OCI-LY1 (cell line): Measurements from ENCODE around the gene TAC4.

Experiments used
- H2AFZ ChIP-seq: fragments of 200-600 bp; sonication (generic), shearing (Covaris generic); 2 replicates; pipeline ENCODE4 v1.6.0; 2014; ENCODE audit warnings: antibody characterized with exemption, mild to moderate bottlenecking, low read length
- H3F3A ChIP-seq: fragments of 200-600 bp; sonication (generic), shearing (Covaris generic); 2 replicates; pipeline ENCODE4 v1.6.0; 2014; ENCODE audit warnings: mild to moderate bottlenecking, antibody characterized with exemption, low read length, moderate library complexity; ENCODE audit not compliant: insufficient read depth
- H3K27ac ChIP-seq: fragments of 200-600 bp; sonication (generic); 2 replicates; pipeline ENCODE4 v1.5.1; 2014; ENCODE audit warnings: low read length, mixed run types, mild to moderate bottlenecking, low read depth; ENCODE audit not compliant: poor library complexity, severe bottlenecking
- H3K27me3 ChIP-seq: fragments of 200-600 bp; sonication (generic); 2 replicates; pipeline ENCODE4 v1.6.0; 2014; ENCODE audit warnings: antibody characterized with exemption, mild to moderate bottlenecking, low read length, moderate library complexity; ENCODE audit not compliant: insufficient read depth
- H3K36me3 ChIP-seq: fragments of 200-600 bp; sonication (generic); 2 replicates; pipeline ENCODE4 v1.6.1; 2014; ENCODE audit warnings: mild to moderate bottlenecking, antibody characterized with exemption, low read length, moderate library complexity, mixed read lengths; ENCODE audit not compliant: insufficient read depth
- H3K4me1 ChIP-seq: fragments of 200-600 bp; sonication (generic); 2 replicates; pipeline ENCODE4 v1.5.1; 2014; ENCODE audit warnings: mild to moderate bottlenecking, low read length, moderate library complexity; ENCODE audit not compliant: insufficient read depth, severe bottlenecking
- H3K4me2 ChIP-seq: fragments of 200-600 bp; sonication (generic), shearing (Covaris generic); 2 replicates; pipeline ENCODE4 v1.6.1; 2014; ENCODE audit warnings: low read length
- H3K4me3 ChIP-seq: fragments of 200-600 bp; sonication (generic); 2 replicates; pipeline ENCODE4 v1.5.1; 2014; ENCODE audit warnings: low read length, low read depth, mild to moderate bottlenecking, mixed read lengths; ENCODE audit not compliant: poor library complexity, severe bottlenecking
- H3K79me2 ChIP-seq: fragments of 200-600 bp; shearing (Covaris generic); 2 replicates; pipeline ENCODE4 v1.6.1; 2016; ENCODE audit warnings: mixed run types, low read length, mixed read lengths; ENCODE audit not compliant: insufficient read depth
- H3K9ac ChIP-seq: fragments of 200-600 bp; sonication (generic), shearing (Covaris generic); 2 replicates; pipeline ENCODE4 v1.6.1; 2014; ENCODE audit warnings: mild to moderate bottlenecking, low read length, mixed read lengths
- H3K9me2 ChIP-seq: fragments of 200-600 bp; sonication (generic), shearing (Covaris generic); 2 replicates; pipeline ENCODE4 v1.6.1; 2014; ENCODE audit warnings: low read depth, mild to moderate bottlenecking, low read length, mixed read lengths
- H3K9me3 ChIP-seq: fragments of 200-600 bp; shearing (Covaris generic); 2 replicates; pipeline ENCODE4 v1.6.1; 2014; ENCODE audit warnings: low read length, mixed read lengths
- H4K20me1 ChIP-seq: fragments of 200-600 bp; sonication (generic), shearing (Covaris generic); 2 replicates; pipeline ENCODE4 v1.6.0; 2016; ENCODE audit warnings: mild to moderate bottlenecking, low read length; ENCODE audit not compliant: insufficient read depth
- CTCF ChIP-seq: fragments of 200-600 bp; sonication (generic), shearing (Covaris generic); IDR thresholded peaks from 2 replicates; pipeline ENCODE4 v1.5.1; 2017; ENCODE audit warnings: mild to moderate bottlenecking, antibody characterized with exemption, low read length, moderate library complexity, mixed read lengths
- EZH2 ChIP-seq: fragments of 200-600 bp; sonication (generic), shearing (Covaris generic); IDR thresholded peaks from 2 replicates; pipeline ENCODE4 v1.8.0; 2017; ENCODE audit warnings: borderline replicate concordance, mixed run types, mild to moderate bottlenecking, antibody characterized with exemption, low read length, moderate library complexity, mixed read lengths

TAC4 gene

DNA sequence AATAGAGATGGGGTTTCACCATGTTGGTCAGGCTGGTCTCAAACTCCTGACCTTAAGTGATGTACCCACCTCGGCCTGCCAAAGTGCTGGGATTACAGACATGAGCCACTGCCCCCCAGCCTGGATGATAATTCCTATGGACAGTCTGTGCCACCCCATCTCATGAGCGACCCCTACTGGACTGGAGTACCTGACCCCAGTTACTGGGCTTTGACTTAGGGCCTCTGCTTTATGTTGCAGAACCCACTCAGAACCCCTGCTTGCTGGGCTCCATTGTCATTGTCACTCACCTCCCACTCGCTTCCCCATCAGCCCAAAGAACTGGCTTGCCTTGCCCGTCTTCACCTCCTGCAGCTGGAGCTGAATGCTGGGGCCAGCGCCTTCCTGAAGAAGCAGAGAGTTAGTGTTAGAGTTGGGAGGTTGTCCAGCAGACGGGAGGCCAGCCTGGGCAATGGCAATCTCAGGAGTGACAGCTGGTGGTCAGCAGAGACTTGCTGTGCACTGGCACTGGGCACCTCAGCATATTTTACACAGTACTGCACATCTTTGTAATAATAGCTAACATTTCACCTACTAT lies 4.0 kb downstream of the TAC4 start:
- Histone ChIP-seq H3K4me2 (no peak overlapping the region), H2AFZ (no peak overlapping the region), H3K4me3 (no peak overlapping the region), H3K36me3 (no peaks in the 10 kb centered on the region), H3K4me1 (no peaks in the 10 kb centered on the region), H3K27me3 (no peaks in the 10 kb centered on the region), H3K9me3 (no peaks in the 10 kb centered on the region), H3F3A (no peaks in the 10 kb centered on the region), H3K27ac (no peak overlapping the region), H3K9me2 (no peaks in the 10 kb centered on the region), H3K79me2 (no peaks in the 10 kb centered on the region), H4K20me1 (no peaks in the 10 kb centered on the region), H3K9ac (no peak overlapping the region)
- TF ChIP-seq EZH2 (no peak), CTCF (peak; percentile 58)

- no peak overlapping the region for H3K27ac ChIP-seq
- no peaks in the 10 kb centered on the region for H3K79me2 ChIP-seq
- H3K9ac ChIP-seq: no peak overlapping the region
- H3K9me2 ChIP-seq: no peaks in the 10 kb centered on the region
- H3K36me3 ChIP-seq: no peaks in the 10 kb centered on the region
- no peak overlapping the region for H3K4me2 ChIP-seq
- no peak overlapping the region for H3K4me3 ChIP-seq
- no peak overlapping the region for H2AFZ ChIP-seq
- TF ChIP-seq CTCF (no peak), EZH2 (no peak)
- H3K9me3 ChIP-seq: no peaks in the 10 kb centered on the region
- H4K20me1 ChIP-seq: no peaks in the 10 kb centered on the region
- no peaks in the 10 kb centered on the region for H3K4me1 ChIP-seq
- no peaks in the 10 kb centered on the region for H3F3A ChIP-seq
- H3K27me3 ChIP-seq: no peaks in the 10 kb centered on the region
Measured at GRCh38 chr17:49842846-49843245, 5.0 kb downstream of the TAC4 start.

DNA sequence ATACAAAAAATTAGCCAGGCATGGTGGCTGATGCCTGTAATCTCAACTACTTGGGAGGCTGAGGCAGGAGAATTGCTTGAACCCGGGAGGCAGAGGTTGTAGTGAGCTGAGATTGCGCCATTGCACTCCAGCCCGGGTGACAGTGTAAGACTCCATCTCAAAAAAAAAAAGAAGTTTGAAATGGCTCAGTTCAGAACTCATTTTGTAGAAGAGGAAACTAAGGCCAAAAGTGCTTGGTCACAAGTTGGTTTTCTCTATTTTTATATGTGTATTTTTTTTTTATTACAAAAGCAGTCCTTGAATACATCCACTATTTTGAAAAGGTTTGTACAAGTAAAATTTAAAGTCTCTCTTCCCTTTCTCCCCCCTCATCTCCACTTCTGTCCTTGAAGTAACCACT lies 5.5 kb downstream of the TAC4 start:
- Histone ChIP-seq H3K4me3 (no peak overlapping the region), H4K20me1 (no peaks in the 10 kb centered on the region), H3K27me3 (no peaks in the 10 kb centered on the region), H3K4me2 (no peak overlapping the region), H3K27ac (no peak overlapping the region), H3K9me2 (no peaks in the 10 kb centered on the region), H3K79me2 (no peaks in the 10 kb centered on the region), H3K36me3 (no peaks in the 10 kb centered on the region), H2AFZ (no peak overlapping the region), H3K4me1 (no peaks in the 10 kb centered on the region), H3K9ac (no peak overlapping the region), H3F3A (no peaks in the 10 kb centered on the region), H3K9me3 (no peaks in the 10 kb centered on the region)
- TF ChIP-seq CTCF (no peak), EZH2 (no peak)
